Loucy (cell line): ENCODE data around the gene ZNF692.

ENCODE experiments used
- CTCF ChIP-seq: fragments of 200-600 bp; sonication (generic); conservative IDR thresholded peaks from 2 replicates; pipeline ENCODE4 v1.5.1; 2014; ENCODE audit warnings: mild to moderate bottlenecking, antibody characterized with exemption, low read length
- EZH2phosphoT487 ChIP-seq: fragments of 200-600 bp; IDR thresholded peaks from 2 replicates; pipeline ENCODE4 v1.6.1; 2018; ENCODE audit warnings: antibody characterized with exemption, mild to moderate bottlenecking, moderate library complexity, borderline replicate concordance

- TF ChIP-seq CTCF (no peak), EZH2phosphoT487 (no peak)
These were observed 44.5 kb downstream of the ZNF692 start for GRCh38 chr1:248814351-248814750.
